Rectal smooth muscle tissue (tissue), 1 donor: ENCODE data around the gene NADK.

Experiments used
- H3K27ac ChIP-seq: one replicate; pipeline ENCODE4 v1.7.0; 2013; ENCODE audit warnings: low read depth, low read length, inconsistent platforms
- H3K27me3 ChIP-seq: one replicate; pipeline ENCODE4 v1.7.0; 2013; ENCODE audit warnings: low read length; ENCODE audit not compliant: control insufficient read depth, insufficient read depth
- H3K36me3 ChIP-seq: one replicate; pipeline ENCODE4 v1.7.0; 2013; ENCODE audit warnings: low read length; ENCODE audit not compliant: control insufficient read depth, insufficient read depth
- H3K4me1 ChIP-seq: one replicate; pipeline ENCODE4 v1.7.0; 2013; ENCODE audit warnings: low read length; ENCODE audit not compliant: control insufficient read depth, insufficient read depth
- H3K4me3 ChIP-seq: one replicate; pipeline ENCODE4 v1.7.0; 2013; ENCODE audit warnings: low read length
- H3K9ac ChIP-seq: one replicate; pipeline ENCODE4 v1.7.0; 2013; ENCODE audit warnings: low read length

The NADK gene

GRCh38 chr1:1782399-1783221, 4.3 kb upstream of the NADK start:
- Histone ChIP-seq H3K4me3 (peak overlapping the region; percentile 61), H3K27me3 (no peaks in the 10 kb centered on the region), H3K9ac (no peak overlapping the region), H3K36me3 (peaks cover 13% of the 10 kb centered on the region), H3K4me1 (peaks cover 8% of the 10 kb centered on the region), H3K27ac (no peak overlapping the region)

GRCh38 chr1:1781526-1781903, 3.2 kb upstream of the NADK start:
- no peak overlapping the region for H3K9ac ChIP-seq
- no peaks in the 10 kb centered on the region for H3K27me3 ChIP-seq
- no peak overlapping the region for H3K4me3 ChIP-seq
- peaks cover 4% of the 10 kb centered on the region for H3K36me3 ChIP-seq
- peaks cover 13% of the 10 kb centered on the region for H3K4me1 ChIP-seq
- no peak overlapping the region for H3K27ac ChIP-seq

DNA sequence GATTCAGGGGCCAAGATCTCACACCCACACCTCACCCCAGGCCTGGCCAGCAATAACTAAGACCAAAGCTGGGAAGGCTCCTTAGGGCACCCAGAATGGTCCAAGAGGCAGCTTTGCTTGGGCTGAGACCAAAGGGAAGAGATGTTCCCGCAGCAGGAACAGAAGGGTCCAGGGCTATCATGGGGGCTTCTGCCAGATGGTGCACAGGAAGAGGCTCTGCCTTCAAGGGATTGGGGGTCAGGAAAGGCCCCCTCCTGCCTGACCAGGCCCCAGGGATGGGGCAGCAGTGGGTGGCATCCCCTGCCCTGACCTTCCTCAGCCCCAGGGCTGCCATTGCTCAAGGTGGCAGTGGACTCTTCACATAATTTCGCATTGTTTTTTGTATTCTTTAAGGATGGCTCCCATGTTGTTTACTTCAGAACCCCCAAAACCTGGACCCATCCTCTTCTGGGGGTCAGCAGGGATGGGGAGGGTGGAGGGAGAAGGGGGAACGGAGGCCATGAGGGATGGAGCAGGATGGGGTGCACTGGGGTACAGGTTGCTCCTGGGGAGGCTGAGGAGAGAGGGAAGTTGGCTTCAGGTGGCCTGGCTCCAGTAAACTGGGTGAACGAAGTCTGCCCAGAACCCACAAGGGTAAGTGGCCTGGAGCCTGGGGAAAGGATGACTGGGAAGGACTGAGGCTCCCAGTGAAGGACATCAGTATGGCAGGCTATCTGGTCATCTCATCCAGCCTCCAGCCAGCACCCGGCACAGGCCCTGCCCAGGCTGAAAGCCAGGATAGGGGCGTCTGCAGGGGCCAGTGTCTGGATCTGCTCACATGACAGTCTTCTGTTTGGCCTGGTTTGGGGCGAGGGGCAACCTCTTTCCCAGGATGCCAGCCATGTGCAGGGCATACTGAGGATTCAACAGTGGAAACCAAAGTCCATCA, 2.6 kb upstream of the NADK start:
- H3K36me3 ChIP-seq: no peaks in the 10 kb centered on the region
- H3K27ac ChIP-seq: peak overlapping the region; percentile 7
- peaks cover 13% of the 10 kb centered on the region for H3K4me1 ChIP-seq
- no peak overlapping the region for H3K4me3 ChIP-seq
- no peaks in the 10 kb centered on the region for H3K27me3 ChIP-seq
- H3K9ac ChIP-seq: no peak overlapping the region

GRCh38 chr1:1779691-1780597, 1.7 kb upstream of the NADK start:
- Histone ChIP-seq H3K4me3 (peak overlapping the region; percentile 37), H3K9ac (peak overlapping the region; percentile 42), H3K27ac (no peak overlapping the region), H3K27me3 (no peaks in the 10 kb centered on the region), H3K36me3 (no peaks in the 10 kb centered on the region), H3K4me1 (peaks cover 13% of the 10 kb centered on the region)

- Histone ChIP-seq H3K4me3 (peak overlapping the region; percentile 49), H3K27ac (no peak overlapping the region), H3K27me3 (no peaks in the 10 kb centered on the region), H3K4me1 (peaks cover 13% of the 10 kb centered on the region), H3K36me3 (no peaks in the 10 kb centered on the region), H3K9ac (peak overlapping the region; percentile 42)
Measured at GRCh38 chr1:1779320-1779675, 1.0 kb upstream of the NADK start.

DNA sequence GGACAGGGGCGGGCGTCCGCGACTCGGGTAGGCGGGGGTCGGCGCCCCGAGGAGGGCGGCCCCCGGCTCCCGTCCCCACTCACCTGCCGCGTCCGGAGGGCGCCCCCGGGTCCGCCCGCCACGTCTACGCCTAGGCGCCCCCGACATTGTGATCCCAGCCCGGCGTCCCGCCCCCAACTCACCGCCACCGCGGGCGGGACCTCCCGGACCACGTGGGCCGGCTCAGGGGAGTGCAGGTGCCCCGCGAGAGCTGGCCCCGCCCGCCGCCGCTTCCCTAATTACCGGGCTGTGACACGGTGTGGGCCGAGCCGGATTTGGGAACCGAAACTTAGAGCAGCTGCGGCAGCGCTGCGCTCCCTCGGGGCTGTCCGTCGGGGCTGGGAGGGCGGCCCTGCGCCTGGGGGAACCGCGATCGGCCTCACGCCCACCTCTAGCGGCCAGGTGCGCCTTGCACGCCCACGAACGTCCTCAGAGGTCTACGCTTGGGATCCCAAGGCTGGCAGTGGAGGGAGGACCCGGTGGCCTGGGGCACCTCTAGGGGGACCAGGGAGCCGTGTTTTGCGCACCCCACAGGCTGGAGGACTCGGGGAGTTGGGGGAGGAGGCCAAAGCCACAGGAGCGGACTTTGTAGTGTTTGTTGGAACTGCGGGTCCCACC, 521 bp upstream of the NADK start:
- Histone ChIP-seq H3K9ac (no peak overlapping the region), H3K36me3 (no peaks in the 10 kb centered on the region), H3K4me1 (peaks cover 13% of the 10 kb centered on the region), H3K27ac (peak overlapping the region; percentile 33), H3K4me3 (peak overlapping the region; percentile 49), H3K27me3 (no peaks in the 10 kb centered on the region)

- H3K4me3 ChIP-seq: peak overlapping the region; percentile 68
- peaks cover 10% of the 10 kb centered on the region for H3K4me1 ChIP-seq
- H3K27ac ChIP-seq: peak overlapping the region; percentile 72
- H3K36me3 ChIP-seq: no peaks in the 10 kb centered on the region
- no peaks in the 10 kb centered on the region for H3K27me3 ChIP-seq
- H3K9ac ChIP-seq: peak overlapping the region; percentile 66
Measured at GRCh38 chr1:1777583-1777899, 729 bp downstream of the NADK start.

DNA sequence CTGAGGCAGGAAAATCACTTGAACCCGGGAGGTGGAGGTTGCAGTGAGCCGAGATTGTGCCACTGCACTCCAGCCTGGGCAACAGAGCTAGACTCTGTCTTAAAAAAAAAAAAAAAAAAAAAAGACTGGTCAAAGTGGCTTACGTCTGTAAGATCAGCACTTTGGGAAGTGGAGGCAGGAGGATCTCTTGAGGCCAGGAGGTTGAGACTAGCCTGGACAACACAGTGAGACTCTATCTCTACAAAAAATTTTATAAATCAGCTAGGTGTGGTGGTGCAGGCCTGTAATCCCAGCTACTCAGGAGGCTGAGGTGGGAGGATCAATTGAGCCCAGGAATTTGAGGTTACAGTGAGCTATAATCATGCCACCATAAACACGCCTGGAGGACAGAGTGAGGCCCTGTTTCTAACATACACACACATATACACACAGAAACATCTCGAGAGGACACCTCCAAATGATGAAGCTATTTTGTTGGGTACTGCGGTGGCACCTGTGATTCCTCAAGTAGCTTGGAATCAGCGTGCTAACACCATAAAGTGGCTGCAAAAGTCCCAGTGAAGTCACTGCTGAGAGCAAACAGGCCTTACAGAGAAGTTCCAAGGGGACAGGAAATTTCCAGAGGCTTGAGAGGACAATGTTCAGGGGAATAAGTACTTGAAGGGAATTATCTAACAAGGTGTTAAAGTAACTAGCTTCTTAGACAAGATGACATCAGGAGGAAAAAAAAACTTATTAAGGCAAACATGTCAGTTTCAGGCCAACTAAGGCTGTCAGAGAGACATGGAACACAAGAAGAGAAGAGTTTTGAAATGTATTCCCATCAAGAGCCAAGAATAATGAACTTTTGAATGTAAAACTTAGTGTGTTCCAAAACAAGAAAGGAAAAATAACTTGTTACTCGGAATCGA, 1.3 kb downstream of the NADK start:
- Histone ChIP-seq H3K9ac (no peak overlapping the region), H3K27me3 (no peaks in the 10 kb centered on the region), H3K27ac (peak overlapping the region; percentile 72), H3K4me3 (peak overlapping the region; percentile 22), H3K4me1 (peaks cover 5% of the 10 kb centered on the region), H3K36me3 (no peaks in the 10 kb centered on the region)

- Histone ChIP-seq H3K27ac (no peak overlapping the region), H3K4me1 (peaks cover 5% of the 10 kb centered on the region), H3K4me3 (no peak overlapping the region), H3K9ac (no peak overlapping the region), H3K36me3 (peaks cover 4% of the 10 kb centered on the region), H3K27me3 (no peaks in the 10 kb centered on the region)
Measured at GRCh38 chr1:1775327-1776226, 2.7 kb downstream of the NADK start.

DNA sequence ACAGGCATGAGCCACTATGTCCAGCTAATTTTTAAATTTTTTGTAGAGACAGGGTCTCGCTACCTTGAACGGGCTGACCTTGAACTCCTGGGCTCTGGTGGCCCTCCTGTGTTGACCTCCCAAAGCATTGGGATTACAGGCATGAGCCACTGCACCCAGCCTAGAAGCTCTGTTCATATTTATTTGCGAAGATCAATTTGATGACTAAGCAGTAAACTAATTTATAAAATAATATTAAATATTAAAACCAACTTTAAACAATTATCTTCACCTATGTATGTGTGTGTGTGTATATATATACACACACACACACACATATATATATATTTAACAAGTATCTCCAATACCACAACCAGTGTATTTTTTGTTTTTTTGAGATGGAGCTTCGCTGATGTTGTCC, 4.4 kb downstream of the NADK start:
- H3K9ac ChIP-seq: no peak overlapping the region
- H3K27ac ChIP-seq: no peak overlapping the region
- H3K4me1 ChIP-seq: peaks cover 5% of the 10 kb centered on the region
- no peaks in the 10 kb centered on the region for H3K27me3 ChIP-seq
- no peak overlapping the region for H3K4me3 ChIP-seq
- peaks cover 4% of the 10 kb centered on the region for H3K36me3 ChIP-seq
